GM23338 (cell line): ENCODE data around the gene RFPL4A.

ENCODE experiments used
- CREB1 ChIP-seq: fragments of 250-450 bp; sonication (Bioruptor Pico); IDR thresholded peaks from 2 replicates; pipeline ENCODE4 v1.5.0; 2020; ENCODE audit warnings: low read depth, mild to moderate bottlenecking, moderate library complexity
- CTCF ChIP-seq, 2 experiments: fragments of 200-600 bp in 1 of 2; sonication (generic) in 1 of 2; conservative IDR thresholded peaks; 2 replicates each; pipeline versions ENCODE4 v1.5.1 to v1.6.1; 2016 to 2017; ENCODE audit warnings: antibody characterized with exemption in 2 of 2, low read depth in 2 of 2, mild to moderate bottlenecking in 2 of 2, moderate library complexity in 1 of 2
- ETS1 ChIP-seq: IDR thresholded peaks from 2 replicates; pipeline ENCODE4 v1.6.1; 2016; ENCODE audit warnings: antibody characterized with exemption
- EZH2 ChIP-seq: fragments of 200-600 bp; sonication (generic); IDR thresholded peaks from one replicate; pipeline ENCODE4 v1.8.0; 2017; ENCODE audit warnings: antibody characterized with exemption, mild to moderate bottlenecking, low read depth; ENCODE audit not compliant: unreplicated experiment
- EZH2phosphoT487 ChIP-seq: fragments of 200-600 bp; sonication (generic); IDR thresholded peaks from one replicate; pipeline ENCODE4 v1.8.1; 2018; ENCODE audit warnings: antibody characterized with exemption; ENCODE audit not compliant: unreplicated experiment
- NANOG ChIP-seq: IDR thresholded peaks from 2 replicates; pipeline ENCODE4 v1.6.1; 2016; ENCODE audit warnings: antibody characterized with exemption, borderline replicate concordance
- POLR2AphosphoS5 ChIP-seq: IDR thresholded peaks from 2 replicates; pipeline ENCODE4 v1.6.1; 2016; ENCODE audit warnings: antibody characterized with exemption, low read depth
- REST ChIP-seq: IDR thresholded peaks from one replicate; pipeline ENCODE4 v1.6.1; 2018; ENCODE audit warnings: antibody characterized with exemption; ENCODE audit not compliant: unreplicated experiment
- ZNF114 ChIP-seq: fragments of 250-450 bp; sonication (Bioruptor Pico); IDR thresholded peaks from 2 replicates; pipeline ENCODE4 v1.5.0; 2020; ENCODE audit warnings: mild to moderate bottlenecking, moderate library complexity

- TF ChIP-seq CTCF (conservative IDR thresholded peaks at IDR 0.05; ENCODE audit: low read depth in 2 of 2) (no peak), POLR2AphosphoS5 (no peak), EZH2 (no peak), EZH2phosphoT487 (no peak), REST (no peak), CREB1 (CRISPR knock-in tag) (no peak), ZNF114 (no peak), NANOG (no peak), ETS1 (no peak)
These were observed 38.1 kb upstream of the RFPL4A start for GRCh38 chr19:55720801-55721200.
